HepG2 (cell line): ENCODE measurements around the gene KCNN2.

Experiments used
- EP300 ChIP-seq, 3 experiments: sonication (generic) in 1 of 3; formaldehyde crosslinking in 1 of 3; IDR thresholded peaks; 2 replicates each; pipeline versions ENCODE4 v1.5.1 to v1.6.1; 2011 to 2020; ENCODE audit warnings: low read depth in 2 of 3, low read length in 2 of 3, borderline replicate concordance in 1 of 3, improper control_type of control experiment in 1 of 3, mild to moderate bottlenecking in 1 of 3, missing genetic modification reagents in 1 of 3, moderate library complexity in 1 of 3
- GTF3A ChIP-seq: sonication (generic); formaldehyde crosslinking; conservative IDR thresholded peaks from 2 replicates; pipeline ENCODE4 v1.4.0; 2020; ENCODE audit warnings: mild to moderate bottlenecking, missing genetic modification reagents
- HDAC2 ChIP-seq: sonication (generic); formaldehyde crosslinking; IDR thresholded peaks from 2 replicates; pipeline ENCODE4 v1.4.0; 2020; ENCODE audit warnings: missing genetic modification reagents
- NFE2L2 ChIP-seq: fragments of 150-350 bp; IDR thresholded peaks from 2 replicates; pipeline ENCODE4 v1.6.1; 2014; ENCODE audit warnings: low read length
- PITX1 ChIP-seq: sonication (generic); formaldehyde crosslinking; IDR thresholded peaks from 2 replicates; pipeline ENCODE4 v1.5.1; 2020; ENCODE audit warnings: mild to moderate bottlenecking, missing genetic modification reagents
- POLR2A ChIP-seq, 2 experiments: IDR thresholded peaks; 2 replicates each; pipeline ENCODE4 v1.6.1; 2011; ENCODE audit warnings: low read depth in 2 of 2, low read length in 2 of 2, mild to moderate bottlenecking in 1 of 2, moderate library complexity in 1 of 2; ENCODE audit not compliant: insufficient read depth in 1 of 2
- THRA ChIP-seq: sonication (generic); formaldehyde crosslinking; IDR thresholded peaks from 2 replicates; pipeline ENCODE4 v1.4.0; 2020; ENCODE audit warnings: missing genetic modification reagents, borderline replicate concordance
- ZNF660 ChIP-seq: sonication (generic); formaldehyde crosslinking; IDR thresholded peaks from 2 replicates; pipeline ENCODE4 v1.5.1; 2020; ENCODE audit warnings: mild to moderate bottlenecking, low read depth, missing genetic modification reagents, borderline replicate concordance
- ZNF703 ChIP-seq: sonication (generic); formaldehyde crosslinking; IDR thresholded peaks from 2 replicates; pipeline ENCODE4 v1.5.1; 2020; ENCODE audit warnings: missing genetic modification reagents, mild to moderate bottlenecking, moderate library complexity, borderline replicate concordance
- ZNF747 ChIP-seq: sonication (generic); formaldehyde crosslinking; IDR thresholded peaks from 2 replicates; pipeline ENCODE4 v1.8.1; 2023; ENCODE audit warnings: missing genetic modification reagents, mild to moderate bottlenecking, borderline replicate concordance

- TF ChIP-seq ZNF660 (CRISPR knock-in tag): no peak
- no peak for TF ChIP-seq PITX1 (CRISPR knock-in tag)
- no peak for TF ChIP-seq THRA (CRISPR knock-in tag)
- no peak for TF ChIP-seq EP300 (IDR thresholded peaks at IDR 0.05; ENCODE audit: low read depth in 2 of 2, low read length in 2 of 2)
- no peak for TF ChIP-seq EP300 (CRISPR knock-in tag; IDR thresholded peaks at IDR 0.05; ENCODE audit: borderline replicate concordance)
- TF ChIP-seq POLR2A (IDR thresholded peaks at IDR 0.05; ENCODE audit: insufficient read depth in 1 of 2, low read depth in 2 of 2, low read length in 2 of 2): no peak
- no peak for TF ChIP-seq GTF3A (CRISPR knock-in tag)
- TF ChIP-seq HDAC2 (CRISPR knock-in tag): no peak
- no peak for TF ChIP-seq NFE2L2
- TF ChIP-seq ZNF703: no peak
- no peak for TF ChIP-seq ZNF747 (CRISPR knock-in tag)
These were observed 55.6 kb downstream of the KCNN2 start for GRCh38 chr5:114417519-114417918.
